EH (cell line): ENCODE measurements around the gene COMMD10.

ENCODE experiments used
- DNase-seq: peaks from one replicate; pipeline ENCODE4 v3.0.0-alpha.2; 2015; ENCODE audit warnings: low read depth

Gene COMMD10

DNA sequence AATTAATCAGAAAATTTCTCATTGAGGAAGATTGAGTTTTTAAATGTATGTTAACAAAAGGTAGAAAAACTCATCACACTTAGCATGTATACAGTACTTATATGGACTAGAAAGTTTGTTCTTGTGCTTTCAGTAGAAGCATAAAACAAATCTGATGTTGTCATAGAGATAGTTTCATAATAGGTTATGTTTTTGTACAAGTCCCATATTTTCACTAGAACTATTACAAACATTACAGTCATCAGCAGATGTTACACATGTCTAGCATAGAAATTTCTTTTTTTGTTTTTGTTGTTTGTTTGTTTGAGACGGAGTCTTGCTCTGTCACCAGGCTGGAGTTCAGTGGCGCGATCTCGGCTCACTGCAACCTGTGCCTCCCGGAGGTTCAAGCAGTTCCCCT is 131.4 kb downstream of the COMMD10 start:
- DNase-seq: no peak

DNA sequence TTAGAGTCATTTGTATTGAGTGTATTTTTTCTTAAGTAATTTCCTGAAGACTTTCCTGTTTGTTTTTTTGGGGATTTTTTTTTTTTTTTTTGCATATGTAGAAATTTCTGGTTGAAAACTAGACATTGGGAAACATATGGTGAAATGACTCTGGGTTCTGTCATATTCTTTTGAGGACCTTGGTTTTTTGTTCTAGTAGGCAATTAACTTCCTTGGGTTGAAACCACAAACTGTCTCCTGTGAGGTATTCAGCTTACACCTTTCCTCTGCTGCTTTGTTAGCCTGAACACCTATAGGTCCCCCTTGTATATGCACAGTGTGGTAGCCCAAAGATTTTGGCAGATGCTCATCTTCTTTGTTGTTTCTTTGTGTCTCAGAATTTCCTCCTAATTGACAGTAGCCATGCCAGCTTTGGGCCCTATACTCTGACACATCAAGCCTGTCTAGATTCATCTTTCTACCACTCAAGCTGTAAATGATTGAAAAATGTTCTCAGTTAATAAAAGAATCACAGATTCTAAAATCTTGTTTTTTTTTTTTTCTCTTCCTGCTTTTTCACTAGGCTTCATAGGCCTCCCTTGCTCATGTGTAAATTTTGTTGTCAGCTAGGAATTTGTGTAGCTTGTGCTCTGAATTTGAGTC is 140.6 kb downstream of the COMMD10 start:
- no peak for DNase-seq

DNA sequence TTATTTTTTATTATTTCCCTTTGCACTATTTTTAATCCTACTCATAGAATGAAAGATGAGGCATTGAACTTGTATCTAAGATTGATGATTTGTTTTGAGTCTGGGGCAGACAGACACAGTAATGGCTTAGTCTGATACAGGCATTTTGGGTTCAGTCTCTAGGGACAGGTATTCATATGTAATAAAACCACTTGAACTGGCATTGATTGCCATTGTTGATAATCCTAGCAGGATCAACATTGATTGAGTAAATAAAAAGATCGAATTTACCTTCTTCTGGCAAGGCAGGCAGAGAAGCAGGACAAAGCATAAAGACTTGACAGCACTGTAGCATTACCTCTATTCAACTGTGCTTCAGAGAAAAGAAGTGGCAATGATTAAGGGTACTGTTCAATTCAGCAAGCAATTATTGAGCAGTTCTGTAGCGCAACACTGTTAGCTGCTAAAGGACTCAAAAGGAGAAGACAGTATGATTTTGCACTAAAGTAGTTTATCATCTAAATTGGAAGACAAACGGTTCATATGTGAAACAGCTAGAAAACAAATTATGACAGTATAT is 144.4 kb downstream of the COMMD10 start:
- no peak for DNase-seq

DNA sequence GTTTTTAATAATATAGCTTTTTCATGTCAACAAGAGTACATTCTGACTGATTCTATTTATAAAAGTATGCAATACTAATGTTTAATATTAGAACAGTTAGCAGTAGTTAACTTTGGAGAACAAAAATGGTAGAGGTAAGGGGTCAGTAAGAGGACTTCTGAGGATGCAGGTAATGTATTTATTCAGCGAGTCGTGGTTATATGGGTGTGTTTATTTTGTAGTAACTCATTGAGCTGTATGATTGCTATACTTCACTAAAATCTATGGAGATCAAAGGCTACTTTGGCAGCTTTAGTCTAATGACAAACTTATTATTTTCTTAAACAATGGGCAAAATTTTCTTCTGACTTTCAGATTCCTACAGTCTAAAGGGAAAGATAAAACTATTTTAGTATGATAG is 146.5 kb downstream of the COMMD10 start:
- DNase-seq: no peak

DNA sequence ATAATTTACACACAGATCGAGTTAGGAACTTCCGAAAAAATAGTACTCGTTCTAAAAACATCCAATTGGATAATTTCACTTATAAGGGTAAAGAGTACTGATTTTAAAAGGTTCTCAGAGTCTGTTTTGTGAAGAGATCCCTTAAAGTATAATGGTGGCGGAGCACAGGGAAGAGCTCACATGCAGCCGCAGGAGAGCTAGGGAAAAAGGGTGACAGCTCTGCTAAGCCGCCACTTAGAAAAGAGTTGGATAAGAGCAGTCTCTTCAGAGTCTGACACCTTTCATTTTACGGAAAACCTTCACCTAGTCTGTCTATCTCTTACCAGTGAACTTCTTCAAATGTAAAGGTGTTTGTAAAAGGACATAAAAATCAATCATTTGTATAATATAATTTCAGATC is 149.9 kb downstream of the COMMD10 start:
- DNase-seq: no peak

DNA sequence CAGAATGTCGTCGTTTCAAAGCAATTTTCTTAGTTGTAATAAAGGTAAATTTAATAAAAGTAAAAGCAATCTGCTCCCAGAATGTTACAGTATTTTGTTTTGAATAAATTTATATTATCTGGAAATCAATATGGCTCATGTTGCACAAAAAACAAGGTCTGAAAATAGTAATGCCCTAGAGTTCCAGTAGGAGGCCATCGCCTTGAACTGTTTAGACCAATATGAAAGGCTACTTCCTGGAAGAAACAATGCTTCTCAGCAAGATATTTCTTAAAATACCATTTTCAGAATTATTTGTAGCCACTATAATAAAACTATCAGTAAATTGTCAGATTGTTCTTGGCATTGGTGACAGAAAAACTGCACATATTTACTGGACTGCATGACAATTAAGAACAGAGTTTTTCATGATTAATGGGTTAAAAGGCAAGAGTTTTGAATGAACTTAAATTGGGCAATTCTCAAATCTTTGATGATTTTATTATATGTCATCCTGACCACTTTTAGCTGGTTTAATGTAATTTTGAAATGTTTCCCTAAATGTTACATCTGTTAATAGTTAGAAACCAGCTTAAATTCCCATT is 153.2 kb downstream of the COMMD10 start:
- DNase-seq: peak; percentile 19

DNA sequence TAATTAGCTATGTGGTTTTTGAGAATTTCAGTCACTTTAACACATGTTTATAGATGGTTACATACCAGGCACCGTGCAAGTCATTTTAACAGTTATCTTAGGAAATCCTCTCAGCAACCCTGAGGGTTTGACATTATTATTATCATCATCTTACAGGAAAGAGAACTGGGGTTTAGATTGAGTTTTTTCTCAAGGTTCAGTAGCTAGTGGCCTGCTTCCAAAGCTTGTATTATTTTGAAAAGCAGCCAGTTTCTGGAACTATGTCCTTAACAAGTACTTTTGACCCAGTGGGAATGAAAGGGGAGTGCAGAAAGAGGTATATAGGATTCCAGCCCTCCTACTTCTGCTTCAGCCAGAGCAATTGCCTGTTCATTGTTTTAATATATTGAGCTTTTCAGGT is 157.5 kb downstream of the COMMD10 start:
- DNase-seq: peak; percentile 74

DNA sequence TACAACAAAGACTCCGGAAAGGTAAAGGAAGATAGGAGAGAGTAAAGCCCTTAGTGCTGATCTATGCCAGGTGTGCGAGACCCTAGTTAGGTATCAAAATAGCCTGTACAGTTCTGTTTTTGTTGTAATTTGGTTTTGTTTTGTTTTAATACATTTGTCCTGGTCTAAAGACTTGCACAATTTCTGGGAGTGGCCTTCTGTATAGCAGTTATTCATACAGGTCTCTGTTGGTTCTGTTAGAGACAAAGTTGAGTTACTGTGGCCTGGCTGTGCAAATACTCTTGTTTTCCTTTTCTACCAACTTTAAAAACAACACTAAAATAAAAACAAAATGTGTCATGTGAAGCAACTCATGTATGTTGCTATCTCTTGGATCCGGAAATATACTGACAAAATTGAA is 163.6 kb downstream of the COMMD10 start:
- no peak for DNase-seq

DNA sequence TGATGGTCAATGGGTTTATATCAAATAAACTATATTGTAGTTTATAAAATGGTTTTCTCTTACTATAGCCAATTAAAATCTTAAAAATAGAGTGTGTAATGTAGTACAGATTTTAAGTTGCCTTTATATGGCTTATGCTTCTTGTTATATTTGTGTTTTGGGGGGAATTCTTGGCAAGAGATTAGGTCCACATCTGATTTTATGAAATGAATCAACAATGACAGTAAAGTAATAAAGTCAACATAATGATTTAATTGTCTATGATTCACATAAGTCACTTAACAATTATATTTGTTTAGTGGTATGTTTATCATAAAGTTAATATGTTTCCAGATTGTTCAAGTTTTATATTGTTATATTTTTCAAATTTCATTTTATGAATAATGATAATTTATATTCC is 164.8 kb downstream of the COMMD10 start:
- no peak for DNase-seq

DNA sequence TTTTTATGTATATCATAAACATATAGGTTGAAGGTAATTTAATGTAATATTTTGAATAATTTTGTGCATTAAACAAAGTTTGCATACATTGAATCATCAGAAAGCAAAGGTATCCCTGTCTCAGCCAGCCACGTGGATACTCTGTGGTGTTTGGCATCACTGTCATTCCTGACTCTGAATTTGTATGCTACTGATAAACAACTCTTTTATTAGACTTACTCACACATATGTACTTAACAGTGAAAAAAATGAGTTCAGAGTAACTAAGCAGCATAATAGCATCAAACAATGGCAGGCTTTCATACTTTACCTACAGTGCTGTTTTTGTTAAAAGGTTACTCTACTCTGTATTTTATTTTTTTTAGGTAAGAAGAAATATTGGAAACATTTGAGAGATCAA is 171.9 kb downstream of the COMMD10 start:
- no peak for DNase-seq

DNA sequence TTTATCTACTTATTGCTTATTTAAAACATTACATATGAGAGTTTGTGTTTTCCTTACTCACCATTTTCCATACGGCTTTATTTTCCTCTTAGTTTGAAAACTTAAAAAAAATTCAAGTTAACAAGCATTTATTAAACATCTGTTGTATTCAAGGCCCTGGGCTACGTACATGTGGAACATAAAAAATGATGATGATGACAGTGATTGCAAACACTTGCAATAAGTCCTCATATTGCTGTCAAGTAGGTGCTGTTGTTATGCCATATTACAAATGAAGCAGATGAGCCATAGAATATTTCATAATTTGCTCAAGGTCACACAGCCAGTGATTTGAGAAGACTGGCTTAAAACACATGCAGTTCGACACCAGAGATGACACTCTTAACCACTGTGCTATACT is 180.6 kb downstream of the COMMD10 start:
- DNase-seq: no peak

DNA sequence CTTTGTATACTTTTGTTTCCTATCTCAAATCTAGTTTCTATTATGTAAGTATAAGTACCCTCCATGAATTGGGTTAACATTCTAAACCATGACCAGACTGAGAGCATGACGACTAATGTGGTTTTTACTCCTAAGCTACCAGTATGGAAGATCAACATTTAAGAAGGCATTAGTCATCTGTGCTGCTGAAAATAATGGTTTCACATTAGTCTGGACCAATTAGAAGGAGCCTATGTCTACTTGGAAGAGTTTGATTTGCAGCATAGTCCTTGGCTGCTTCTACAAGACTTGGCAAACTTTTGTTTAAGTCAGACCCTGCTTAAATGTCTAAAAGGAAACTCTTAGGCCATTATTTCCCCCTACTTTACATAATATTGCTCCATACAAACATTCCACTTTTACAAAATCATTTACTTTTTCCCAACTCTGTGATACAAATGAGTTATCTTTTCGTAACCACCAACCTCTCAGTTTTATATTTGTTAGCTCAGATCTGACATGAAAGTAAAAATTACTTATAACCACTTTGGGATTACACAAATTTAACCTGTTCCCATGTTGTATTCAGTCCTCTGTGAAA is 186.7 kb downstream of the COMMD10 start:
- peak; percentile 42 for DNase-seq

DNA sequence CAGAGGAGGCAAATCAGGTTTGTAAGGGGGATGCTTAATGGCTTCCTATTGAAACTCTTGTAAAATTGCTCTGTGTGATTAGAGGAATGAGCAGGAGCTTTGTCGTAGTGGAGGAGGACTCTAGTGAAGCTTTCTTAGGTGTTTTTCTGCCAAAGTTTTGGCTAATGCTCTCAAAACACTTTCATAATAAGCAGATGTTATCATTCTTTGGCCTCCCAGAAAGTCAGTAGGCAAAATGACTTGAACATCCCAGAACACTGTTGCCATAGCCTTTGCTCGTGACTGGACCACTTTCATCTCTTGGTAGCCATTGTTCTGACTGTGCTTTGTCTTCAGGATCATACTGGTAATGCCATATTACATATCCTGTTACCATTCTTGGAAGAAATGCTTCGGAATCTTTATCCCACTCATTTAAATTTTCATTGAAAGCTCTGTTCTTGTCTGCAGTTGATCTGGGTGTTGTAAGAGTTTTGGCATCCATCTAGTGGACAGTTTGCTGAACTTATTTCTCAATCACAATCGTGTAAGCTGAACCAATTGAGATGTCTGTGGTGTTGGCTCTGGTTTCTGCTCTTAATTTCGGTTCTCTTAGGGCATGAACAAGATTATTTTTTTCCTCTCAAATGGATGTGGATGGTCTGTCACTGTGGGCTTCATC is 187.6 kb downstream of the COMMD10 start:
- DNase-seq: peak; percentile 31

DNA sequence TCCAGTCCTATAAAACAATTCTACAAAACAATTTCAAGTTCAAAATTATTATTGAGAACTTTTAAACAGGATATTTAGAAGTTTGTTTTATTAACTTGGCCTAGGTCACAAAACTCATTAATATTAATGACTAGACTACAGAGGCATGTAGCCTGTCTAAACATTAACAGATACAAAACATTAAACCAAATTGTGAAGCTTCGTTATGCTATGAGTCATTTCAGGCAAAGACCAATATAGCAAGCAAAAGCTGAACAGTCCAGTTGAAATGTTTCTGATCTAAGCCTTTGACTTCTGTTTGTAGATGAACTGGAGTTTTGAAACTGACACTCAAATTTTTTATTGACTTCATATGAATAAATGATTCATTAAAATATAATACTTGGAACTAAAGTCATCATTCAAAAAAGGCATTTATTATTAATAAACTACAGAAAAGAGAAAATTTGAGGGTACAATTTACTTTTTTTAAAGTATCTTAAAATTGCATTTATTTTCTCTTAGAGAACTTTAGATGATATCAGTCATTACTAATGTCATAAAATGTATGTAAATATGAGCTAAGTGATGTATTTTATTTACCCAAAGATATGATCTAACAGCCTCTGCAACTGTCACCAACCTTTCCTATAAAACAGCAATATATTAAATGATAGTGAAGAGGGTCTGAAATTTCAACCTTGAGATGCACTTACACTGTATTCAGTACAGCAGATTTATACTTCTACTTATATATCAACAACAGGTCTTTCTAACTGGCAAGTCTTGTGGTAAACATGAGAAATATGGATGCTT is 188.8 kb downstream of the COMMD10 start:
- DNase-seq: peak; percentile 61

DNA sequence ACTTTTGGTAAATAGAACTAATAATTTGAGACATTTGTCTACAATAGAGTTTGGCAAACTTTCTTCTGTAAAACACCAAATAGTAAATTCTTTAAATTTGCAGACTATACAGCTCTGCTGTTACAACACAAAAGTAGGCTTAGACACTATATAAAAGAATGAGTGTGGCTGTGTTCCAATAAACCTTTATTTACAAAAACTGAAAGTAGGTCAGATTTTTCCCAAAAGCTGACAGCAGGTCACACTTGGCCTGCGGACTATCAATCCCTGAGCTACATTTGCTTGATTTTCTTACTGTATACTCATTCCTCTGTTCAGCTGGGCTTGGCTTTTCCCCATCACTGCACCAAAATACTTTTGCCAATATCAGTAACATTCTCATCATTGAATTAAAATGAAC is 189.4 kb downstream of the COMMD10 start:
- DNase-seq: no peak

DNA sequence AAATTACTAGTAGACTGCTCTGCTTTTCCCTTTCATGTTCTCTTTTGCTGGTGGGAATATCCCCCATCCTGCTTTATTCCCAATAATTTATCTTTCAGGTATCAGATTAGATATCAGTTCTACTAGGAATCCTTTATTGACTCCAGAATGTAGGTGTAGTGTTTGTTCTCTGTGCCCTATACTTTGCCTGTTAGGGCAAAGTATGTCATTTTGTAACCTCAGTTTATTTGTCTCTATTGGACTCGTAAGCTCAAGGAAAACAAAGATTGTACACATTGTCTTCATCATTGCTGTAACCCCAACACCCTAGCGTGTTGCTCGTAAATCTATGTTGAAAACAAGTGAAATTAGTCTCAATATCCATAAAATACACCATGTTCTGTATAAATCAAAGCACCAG is 190.5 kb downstream of the COMMD10 start:
- no peak for DNase-seq

DNA sequence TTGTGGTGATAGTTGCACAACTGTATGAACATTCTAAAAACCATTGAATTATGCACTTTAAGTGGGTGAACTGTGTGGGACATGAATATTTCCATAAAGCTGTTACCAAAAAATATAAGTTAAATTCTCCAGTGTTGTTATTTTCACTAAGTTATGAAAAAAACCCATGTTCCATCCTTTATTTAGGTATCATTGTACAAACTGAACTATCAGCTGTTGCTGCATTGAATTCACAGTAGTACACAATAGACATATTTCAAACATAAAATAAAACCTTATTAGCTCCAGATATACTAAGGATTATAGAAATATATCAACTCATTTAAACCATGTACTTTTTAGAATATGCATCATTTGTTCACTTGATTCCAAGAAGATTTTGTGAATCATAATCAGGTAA is 192.1 kb downstream of the COMMD10 start:
- DNase-seq: no peak

DNA sequence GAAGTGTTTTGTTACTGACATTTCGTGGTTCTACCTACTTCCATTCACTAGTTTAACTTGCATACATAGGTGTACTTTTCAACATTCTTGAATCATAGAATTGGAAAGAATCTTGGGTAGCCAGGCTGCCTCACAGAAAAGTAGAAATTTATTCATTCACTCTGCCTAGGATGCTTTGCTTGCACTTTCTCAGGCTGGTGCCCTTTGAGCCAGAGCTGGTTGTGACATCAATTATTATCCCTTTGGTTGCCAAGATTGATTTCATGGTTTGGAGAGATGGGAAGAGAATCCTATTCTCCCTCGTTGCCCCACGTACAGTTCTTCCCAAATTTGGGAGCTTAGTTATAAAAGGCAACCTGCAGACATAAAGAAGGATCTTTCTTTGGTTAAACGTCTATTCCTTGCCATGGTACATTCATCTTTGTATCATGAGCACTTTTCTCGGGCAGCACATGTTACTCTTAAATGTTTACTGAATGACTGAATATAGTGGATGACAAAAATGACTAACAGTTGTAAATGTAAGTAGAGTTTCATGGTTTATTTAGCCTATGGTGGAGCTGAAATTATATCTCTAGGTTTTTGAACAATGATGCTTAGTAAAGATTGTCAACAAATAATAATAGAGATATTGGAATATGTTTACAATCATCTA is 195.5 kb downstream of the COMMD10 start:
- DNase-seq: no peak

DNA sequence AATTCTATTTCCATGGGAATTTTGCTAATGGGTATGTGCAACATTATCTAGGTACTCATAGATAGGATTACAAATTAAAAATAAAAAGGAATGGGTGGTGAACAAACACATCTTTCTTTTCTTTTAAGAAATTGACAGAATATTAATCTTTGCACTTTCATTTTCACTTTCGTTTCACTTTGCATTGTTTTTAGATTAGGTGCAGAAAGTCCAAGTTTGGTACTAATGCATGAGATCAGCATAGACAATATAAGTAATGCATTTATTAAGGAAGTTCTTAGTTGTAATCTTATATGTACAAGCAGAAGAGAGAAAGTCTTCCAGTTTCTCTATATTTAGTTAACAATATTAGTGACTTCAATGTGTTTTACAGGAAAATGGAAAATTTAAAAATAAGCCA is 196.5 kb downstream of the COMMD10 start:
- DNase-seq: no peak

DNA sequence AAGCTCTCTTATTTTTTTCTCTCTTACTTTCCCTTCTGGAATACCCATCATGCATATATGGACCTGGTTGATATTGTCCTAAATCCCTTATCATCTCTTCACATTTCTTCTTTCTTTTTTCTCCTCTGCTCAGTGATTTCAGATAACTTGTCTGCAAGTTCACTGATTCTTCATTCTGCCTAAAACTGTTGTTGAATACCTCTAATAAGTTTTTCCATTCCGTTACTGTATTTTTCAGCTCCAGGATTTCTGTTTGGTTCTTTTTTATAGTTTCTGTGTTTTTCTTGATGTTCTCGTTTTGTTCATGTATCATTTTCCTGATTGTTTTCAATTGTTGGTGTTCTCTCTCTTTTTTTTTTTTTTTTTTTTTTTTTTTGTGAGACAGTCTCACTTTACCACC is 203.7 kb downstream of the COMMD10 start:
- no peak for DNase-seq

DNA sequence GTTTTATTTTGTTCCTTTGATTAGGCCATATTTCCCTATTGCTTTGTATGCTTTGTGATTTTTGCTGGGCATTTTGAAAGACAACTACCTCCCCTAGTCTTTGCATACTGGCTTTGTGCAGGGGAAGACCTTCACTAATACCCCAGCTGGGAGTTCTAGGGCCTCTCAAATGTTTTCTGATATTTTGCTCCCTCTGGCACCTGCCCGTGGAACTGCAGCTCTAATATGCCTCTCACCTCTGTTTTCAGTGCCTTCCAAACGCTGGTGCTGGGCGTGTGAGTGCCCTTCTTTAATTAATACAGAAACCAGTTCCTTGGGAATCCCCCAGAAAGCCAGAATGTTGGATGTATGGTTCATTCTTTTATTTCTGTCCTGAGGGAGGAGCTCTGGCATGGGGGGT is 204.5 kb downstream of the COMMD10 start:
- DNase-seq: no peak

DNA sequence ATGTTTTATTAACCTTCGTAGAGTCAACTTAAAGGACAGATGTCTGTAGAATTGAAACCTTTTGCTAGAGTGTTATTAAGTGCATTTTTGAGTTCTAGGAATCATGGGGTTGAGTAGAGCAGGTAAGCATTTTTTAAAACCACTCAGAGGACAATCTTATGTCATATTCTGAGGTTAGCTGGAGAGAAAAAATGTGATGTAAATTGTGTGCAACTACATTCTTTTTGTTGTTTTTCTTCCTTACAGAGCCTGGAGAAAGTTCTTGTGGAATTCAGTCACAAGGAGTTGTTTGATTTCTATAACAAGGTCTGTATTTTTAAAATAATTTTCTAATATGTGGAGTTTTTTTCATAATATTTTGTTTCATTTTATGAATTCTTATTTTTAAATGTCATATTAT is 206.4 kb downstream of the COMMD10 start:
- DNase-seq: peak; percentile 14
